Measurements from ENCODE around the gene USO1. TPM values are rescaled to one million over a fixed set of nuclear protein-coding genes. Genes with fewer than 3 reads are reported as not detected.

USO1 gene
- polyA plus RNA-seq, 1 donor (not counting 4 experiments of a cell fraction or from before 2014, with no cell fraction given): 75.4 TPM

- DNase-seq (ENCODE audit: low read depth, low spot score): no peak
- Histone ChIP-seq H3K79me2 (ENCODE audit: control insufficient read depth, insufficient read depth, low read length) (peaks cover 67% of the 10 kb centered on the region), H3K27me3 (ENCODE audit: control insufficient read depth, extremely low read depth, insufficient read depth, low read length) (no peaks in the 10 kb centered on the region), H3K9ac (ENCODE audit: control insufficient read depth, extremely low read depth, insufficient read depth, low read length) (no peak overlapping the region), H3K27ac (ENCODE audit: control insufficient read depth, insufficient read depth, low read length) (no peak overlapping the region), H3K36me3 (ENCODE audit: control insufficient read depth in 2 of 2, extremely low read depth in 1 of 2, insufficient read depth in 2 of 2, low read length in 2 of 2) (peaks cover 3% of the 10 kb centered on the region in 2 experiments), H3K4me2 (ENCODE audit: control insufficient read depth, extremely low read depth, insufficient read depth, low read depth, low read length) (no peak overlapping the region), H3K4me1 (ENCODE audit: control insufficient read depth, extremely low read depth, insufficient read depth, low read length) (no peaks in the 10 kb centered on the region), H3K9me1 (ENCODE audit: control insufficient read depth, extremely low read depth, insufficient read depth, low read length) (no peaks in the 10 kb centered on the region), H3K9me3 (ENCODE audit: control insufficient read depth, low read depth, low read length) (no peaks in the 10 kb centered on the region), H3K4me3 (ENCODE audit: control insufficient read depth in 2 of 3, extremely low read depth in 1 of 3, insufficient read depth in 2 of 3, low read depth in 1 of 3, low read length in 3 of 3) (no peak overlapping the region), H4K20me1 (ENCODE audit: control insufficient read depth, extremely low read depth, insufficient read depth, low read length) (no peaks in the 10 kb centered on the region), H2AFZ (ENCODE audit: control insufficient read depth, low read length) (no peak overlapping the region)
- dilution Hi-C loops (cut with MboI; ENCODE audit: extremely low pct_ligation_motif_present, low sequenced_read_pairs): no loop called here
- no peak for TF ChIP-seq EZH2 (IDR thresholded peaks at IDR 0.05; ENCODE audit: low read length)
- TF ChIP-seq, protein P1, sequence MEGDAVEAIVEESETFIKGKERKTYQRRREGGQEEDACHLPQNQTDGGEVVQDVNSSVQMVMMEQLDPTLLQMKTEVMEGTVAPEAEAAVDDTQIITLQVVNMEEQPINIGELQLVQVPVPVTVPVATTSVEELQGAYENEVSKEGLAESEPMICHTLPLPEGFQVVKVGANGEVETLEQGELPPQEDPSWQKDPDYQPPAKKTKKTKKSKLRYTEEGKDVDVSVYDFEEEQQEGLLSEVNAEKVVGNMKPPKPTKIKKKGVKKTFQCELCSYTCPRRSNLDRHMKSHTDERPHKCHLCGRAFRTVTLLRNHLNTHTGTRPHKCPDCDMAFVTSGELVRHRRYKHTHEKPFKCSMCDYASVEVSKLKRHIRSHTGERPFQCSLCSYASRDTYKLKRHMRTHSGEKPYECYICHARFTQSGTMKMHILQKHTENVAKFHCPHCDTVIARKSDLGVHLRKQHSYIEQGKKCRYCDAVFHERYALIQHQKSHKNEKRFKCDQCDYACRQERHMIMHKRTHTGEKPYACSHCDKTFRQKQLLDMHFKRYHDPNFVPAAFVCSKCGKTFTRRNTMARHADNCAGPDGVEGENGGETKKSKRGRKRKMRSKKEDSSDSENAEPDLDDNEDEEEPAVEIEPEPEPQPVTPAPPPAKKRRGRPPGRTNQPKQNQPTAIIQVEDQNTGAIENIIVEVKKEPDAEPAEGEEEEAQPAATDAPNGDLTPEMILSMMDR (optimal IDR thresholded peaks at IDR 0.05 in 1 of 3, IDR thresholded peaks at IDR 0.05 in 1 of 3, conservative IDR thresholded peaks at IDR 0.05 in 1 of 3; ENCODE audit: extremely low read depth in 1 of 3, insufficient read depth in 2 of 3, low read length in 3 of 3): no peak
- no peak for FAIRE-seq
Measured at GRCh38 chr4:75735525-75735924, 11.1 kb downstream of the USO1 start.

GRCh38 chr4:75736862-75737261, 12.5 kb downstream of the USO1 start:
- H4K20me1 ChIP-seq (ENCODE audit: control insufficient read depth, extremely low read depth, insufficient read depth, low read length): no peaks in the 10 kb centered on the region
- DNase-seq (ENCODE audit: low read depth, low spot score) (no peak), FAIRE-seq (no peak)
- H3K79me2 ChIP-seq (ENCODE audit: control insufficient read depth, insufficient read depth, low read length): peaks cover 62% of the 10 kb centered on the region
- no peak overlapping the region for H3K4me2 ChIP-seq (ENCODE audit: control insufficient read depth, extremely low read depth, insufficient read depth, low read depth, low read length)
- no peak overlapping the region for H3K27ac ChIP-seq (ENCODE audit: control insufficient read depth, insufficient read depth, low read length)
- no peak overlapping the region for H2AFZ ChIP-seq (ENCODE audit: control insufficient read depth, low read length)
- no peaks in the 10 kb centered on the region for H3K27me3 ChIP-seq (ENCODE audit: control insufficient read depth, extremely low read depth, insufficient read depth, low read length)
- dilution Hi-C loops (cut with MboI; ENCODE audit: extremely low pct_ligation_motif_present, low sequenced_read_pairs): no loop called here
- H3K9ac ChIP-seq (ENCODE audit: control insufficient read depth, extremely low read depth, insufficient read depth, low read length): no peak overlapping the region
- no peaks in the 10 kb centered on the region for H3K4me1 ChIP-seq (ENCODE audit: control insufficient read depth, extremely low read depth, insufficient read depth, low read length)
- TF ChIP-seq, protein P1 (optimal IDR thresholded peaks at IDR 0.05 in 1 of 3, IDR thresholded peaks at IDR 0.05 in 1 of 3, conservative IDR thresholded peaks at IDR 0.05 in 1 of 3; ENCODE audit: extremely low read depth in 1 of 3, insufficient read depth in 2 of 3, low read length in 3 of 3): no peak
- TF ChIP-seq EZH2 (IDR thresholded peaks at IDR 0.05; ENCODE audit: low read length): no peak
- H3K36me3 ChIP-seq (ENCODE audit: control insufficient read depth in 2 of 2, extremely low read depth in 1 of 2, insufficient read depth in 2 of 2, low read length in 2 of 2): peaks cover 3% of the 10 kb centered on the region in 2 experiments
- H3K9me1 ChIP-seq (ENCODE audit: control insufficient read depth, extremely low read depth, insufficient read depth, low read length): no peaks in the 10 kb centered on the region
- no peak overlapping the region for H3K4me3 ChIP-seq (ENCODE audit: control insufficient read depth in 2 of 3, extremely low read depth in 1 of 3, insufficient read depth in 2 of 3, low read depth in 1 of 3, low read length in 3 of 3)
- H3K9me3 ChIP-seq (ENCODE audit: control insufficient read depth, low read depth, low read length): no peaks in the 10 kb centered on the region
